A673 (cell line): ENCODE measurements around the gene TIMM21. TPM values are rescaled to one million over a fixed set of nuclear protein-coding genes. Genes with fewer than 3 reads are reported as not detected.

Experiments used
- BruUV-seq: library from RNA; stranded (reverse); fragments of 400-500 nt; replicated peaks from 2 replicates; lab custom pipeline; 2021; lab: Mats Ljungman, UMichigan
- CTCF ChIA-PET: fragments of 300-600 bp; sonication (Branson Sonifier 250); formaldehyde crosslinking; loops from one replicate; lab custom pipeline; 2022; ENCODE audit warnings: antibody characterized with exemption; lab: Charles Lee
- POLR2A ChIA-PET: fragments of 300-600 bp; sonication (Branson Sonifier 250); formaldehyde crosslinking; loops from one replicate; lab custom pipeline; 2022; ENCODE audit warnings: antibody characterized with exemption; ENCODE audit not compliant: low non-redundant PET; lab: Charles Lee
- DNase-seq: peaks from one replicate; pipeline ENCODE4 v3.0.0-alpha.2; 2015; ENCODE audit warnings: low spot score
- H3K27ac ChIP-seq: fragments of 200-600 bp; sonication (generic); 2 replicates; pipeline ENCODE4 v1.5.1; 2016; ENCODE audit warnings: mixed run types, low read depth, mild to moderate bottlenecking, mixed read lengths, antibody characterized with exemption, low read length; ENCODE audit not compliant: poor library complexity, severe bottlenecking
- H3K27me3 ChIP-seq: fragments of 200-600 bp; sonication (generic); replicated peaks from 2 replicates; pipeline ENCODE4 v1.6.1; 2017; ENCODE audit warnings: mixed run types, low read depth, mild to moderate bottlenecking, mixed read lengths, antibody characterized with exemption, low read length; ENCODE audit not compliant: insufficient read depth, poor library complexity
- H3K36me3 ChIP-seq: fragments of 200-600 bp; sonication (generic); 2 replicates; pipeline ENCODE4 v1.6.1; 2016; ENCODE audit warnings: mixed run types, mild to moderate bottlenecking, mixed read lengths, antibody characterized with exemption, low read length; ENCODE audit not compliant: insufficient read depth, poor library complexity, severe bottlenecking
- H3K4me1 ChIP-seq: fragments of 200-600 bp; sonication (generic); 2 replicates; pipeline ENCODE4 v1.6.1; 2017; ENCODE audit warnings: mixed run types, mild to moderate bottlenecking, mixed read lengths, antibody characterized with exemption, low read length; ENCODE audit not compliant: insufficient read depth, poor library complexity, severe bottlenecking
- H3K4me3 ChIP-seq: fragments of 200-600 bp; sonication (generic); 2 replicates; pipeline ENCODE4 v1.5.1; 2016; ENCODE audit warnings: low read depth, mixed run types, mild to moderate bottlenecking, mixed read lengths, low read length; ENCODE audit not compliant: poor library complexity, severe bottlenecking
- H3K9me3 ChIP-seq: fragments of 200-600 bp; sonication (generic); 2 replicates; pipeline ENCODE4 v1.6.1; 2016; ENCODE audit warnings: mixed run types, low read depth, mild to moderate bottlenecking, mixed read lengths, antibody characterized with exemption, low read length; ENCODE audit not compliant: poor library complexity, severe bottlenecking
- EZH2 ChIP-seq: fragments of 200-600 bp; sonication (generic); IDR thresholded peaks from 2 replicates; pipeline ENCODE4 v1.6.1; 2017; ENCODE audit warnings: borderline replicate concordance, low read depth, mild to moderate bottlenecking, mixed read lengths, antibody characterized with exemption, low read length; ENCODE audit not compliant: poor library complexity, severe bottlenecking
- intact Hi-C: fragments of 100-400 bp; cut with micrococcal nuclease; formaldehyde crosslinking; loops from one replicate; pipeline ENCODE4 v1.10.0; 2022; ENCODE audit not compliant: unreplicated experiment
- total RNA-seq: library from RNA; stranded (reverse); gene quantifications from 2 replicates; pipeline ENCODE4 v1.2.3, GENCODE V29; 2021
- TF ChIP-seq, protein P1 (sequence below): fragments of 300-800, 200-600 bp; sonication (generic); conservative IDR thresholded peaks from 2 replicates; pipeline ENCODE4 v1.5.1; 2017; ENCODE audit warnings: low read depth, mild to moderate bottlenecking, antibody characterized with exemption, low read length, moderate library complexity, mixed read lengths

Gene TIMM21
- total RNA-seq, 1 experiment from 2014 or later: 85.1 TPM

DNA sequence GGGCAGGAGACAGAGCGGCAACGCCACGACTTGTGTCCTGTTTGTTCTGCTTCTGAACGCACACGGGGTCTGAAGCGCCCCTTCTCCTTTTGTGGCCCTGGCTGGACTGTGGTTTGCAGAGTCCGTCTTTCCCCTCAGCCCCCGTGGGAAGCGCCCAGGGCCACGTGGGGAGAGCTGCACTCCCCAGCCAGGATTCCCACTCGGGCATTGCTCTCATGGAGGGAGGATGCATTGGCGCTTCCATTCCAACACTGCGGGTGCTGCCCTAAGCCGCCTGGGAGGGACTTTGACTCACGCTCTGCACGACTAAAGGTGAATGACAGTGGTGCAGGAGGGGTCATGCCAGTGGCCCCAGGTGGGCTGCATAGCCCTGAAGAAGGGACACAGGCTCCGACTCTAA is 52.5 kb downstream of the TIMM21 start:
- H3K27me3 ChIP-seq: no peaks in the 10 kb centered on the region
- no peak for DNase-seq
- TF ChIP-seq EZH2: no peak
- TF ChIP-seq, protein P1, sequence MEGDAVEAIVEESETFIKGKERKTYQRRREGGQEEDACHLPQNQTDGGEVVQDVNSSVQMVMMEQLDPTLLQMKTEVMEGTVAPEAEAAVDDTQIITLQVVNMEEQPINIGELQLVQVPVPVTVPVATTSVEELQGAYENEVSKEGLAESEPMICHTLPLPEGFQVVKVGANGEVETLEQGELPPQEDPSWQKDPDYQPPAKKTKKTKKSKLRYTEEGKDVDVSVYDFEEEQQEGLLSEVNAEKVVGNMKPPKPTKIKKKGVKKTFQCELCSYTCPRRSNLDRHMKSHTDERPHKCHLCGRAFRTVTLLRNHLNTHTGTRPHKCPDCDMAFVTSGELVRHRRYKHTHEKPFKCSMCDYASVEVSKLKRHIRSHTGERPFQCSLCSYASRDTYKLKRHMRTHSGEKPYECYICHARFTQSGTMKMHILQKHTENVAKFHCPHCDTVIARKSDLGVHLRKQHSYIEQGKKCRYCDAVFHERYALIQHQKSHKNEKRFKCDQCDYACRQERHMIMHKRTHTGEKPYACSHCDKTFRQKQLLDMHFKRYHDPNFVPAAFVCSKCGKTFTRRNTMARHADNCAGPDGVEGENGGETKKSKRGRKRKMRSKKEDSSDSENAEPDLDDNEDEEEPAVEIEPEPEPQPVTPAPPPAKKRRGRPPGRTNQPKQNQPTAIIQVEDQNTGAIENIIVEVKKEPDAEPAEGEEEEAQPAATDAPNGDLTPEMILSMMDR: no peak
- H3K4me3 ChIP-seq: no peak overlapping the region
- no peaks in the 10 kb centered on the region for H3K9me3 ChIP-seq
- no peaks in the 10 kb centered on the region for H3K4me1 ChIP-seq
- intact Hi-C loops: no loop called here
- POLR2A ChIA-PET: no interaction called here
- no peaks in the 10 kb centered on the region for H3K36me3 ChIP-seq
- no TSS peak for BruUV-seq
- no peak overlapping the region for H3K27ac ChIP-seq
- CTCF ChIA-PET: no interaction called here

DNA sequence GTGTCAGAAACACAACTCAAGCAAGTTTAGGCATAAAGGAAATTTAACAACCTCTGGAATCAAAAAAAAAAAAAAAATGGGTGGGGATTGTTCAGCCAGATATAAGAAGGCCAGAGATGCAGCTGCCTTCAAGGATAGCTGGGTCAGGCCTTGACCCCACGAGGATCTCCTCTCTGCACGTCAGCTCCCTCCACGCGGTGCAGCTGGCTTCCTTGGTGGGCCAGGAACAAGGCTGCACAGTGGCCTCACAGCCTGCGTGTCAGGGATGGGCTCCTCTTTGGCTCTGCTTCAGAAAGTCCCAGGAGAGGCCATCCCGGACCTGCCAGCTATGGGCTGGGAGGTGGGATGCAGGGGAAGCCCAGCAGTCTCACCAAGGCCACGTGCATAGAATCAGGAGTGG is 55.5 kb downstream of the TIMM21 start:
- no peaks in the 10 kb centered on the region for H3K9me3 ChIP-seq
- intact Hi-C loops: no loop called here
- H3K27ac ChIP-seq: no peak overlapping the region
- no peaks in the 10 kb centered on the region for H3K36me3 ChIP-seq
- CTCF ChIA-PET: interaction anchor here (0.6 kb wide), 1 partner anchor 348 kb away, joined by 3 read pairs; no protein-coding TSS in a partner anchor
- BruUV-seq: no TSS peak
- DNase-seq: no peak
- TF ChIP-seq EZH2: no peak
- TF ChIP-seq, protein P1: no peak
- POLR2A ChIA-PET: no interaction called here
- no peak overlapping the region for H3K4me3 ChIP-seq
- no peaks in the 10 kb centered on the region for H3K27me3 ChIP-seq
- H3K4me1 ChIP-seq: no peaks in the 10 kb centered on the region

DNA sequence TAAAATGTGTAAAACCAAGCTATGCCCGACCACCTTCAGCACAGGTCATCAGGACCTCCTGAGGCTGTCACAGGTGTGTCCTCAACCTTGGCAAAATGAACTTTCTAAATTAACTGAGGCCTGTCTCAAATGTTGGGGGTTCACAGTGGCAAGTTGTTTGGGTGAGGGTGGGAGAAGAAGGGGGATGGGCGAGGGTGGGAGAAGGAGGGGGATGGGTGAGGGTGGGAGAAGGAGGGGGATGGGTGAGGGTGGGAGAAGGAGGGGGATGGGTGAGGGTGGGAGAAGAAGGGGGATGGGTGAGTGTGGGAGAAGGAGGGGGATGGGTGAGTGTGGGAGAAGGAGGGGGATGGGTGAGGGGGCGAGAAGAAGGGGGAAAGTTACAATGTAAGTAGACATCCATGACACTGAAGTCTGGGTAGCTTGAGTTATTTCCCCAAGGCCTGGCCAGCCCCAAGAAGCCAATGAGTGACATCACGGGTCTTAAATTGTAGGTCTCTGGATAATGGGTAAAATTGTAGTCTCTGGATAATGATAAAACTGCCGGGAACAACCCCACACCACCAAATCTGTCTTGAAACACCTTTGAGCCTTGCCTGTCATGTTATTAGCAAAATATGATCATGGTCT is 56.3 kb downstream of the TIMM21 start:
- intact Hi-C loops: no loop called here
- BruUV-seq: no TSS peak
- Histone ChIP-seq H3K9me3 (no peaks in the 10 kb centered on the region), H3K4me1 (no peaks in the 10 kb centered on the region), H3K36me3 (no peaks in the 10 kb centered on the region), H3K27me3 (no peaks in the 10 kb centered on the region), H3K27ac (no peak overlapping the region), H3K4me3 (no peak overlapping the region)
- no peak for DNase-seq
- CTCF ChIA-PET: no interaction called here
- POLR2A ChIA-PET: no interaction called here
- TF ChIP-seq EZH2: no peak
- TF ChIP-seq, protein P1: no peak

Other genes with a start within 250 kb of the TIMM21 start
- gene FBXO15, start 689 bp upstream of the TIMM21 start, total RNA-seq: 2.4 and 2.5 TPM in 2 replicates
- 38.7 and 39.2 TPM in 2 replicates for gene CYB5A, start 143.4 kb downstream of the TIMM21 start, total RNA-seq
- gene C18orf63, start 167.3 kb downstream of the TIMM21 start, total RNA-seq: not detected in 2 replicates